ENCODE measurements around the gene ATP1A3.
"Not testable (repeated sequence)": the region's sequence is repeated elsewhere in the genome, so short reads cannot be mapped to it uniquely, and the experiment has no call there.

The ATP1A3 gene

GRCh38 chr19:42010245-42011126 lies 16.5 kb upstream of the ATP1A3 start:
- DNase-seq = no peak

- DNase-seq = no peak
Observed at GRCh38 chr19:42006569-42006968, 12.5 kb upstream of the ATP1A3 start.

- no peak for DNase-seq
Observed at GRCh38 chr19:42005504-42005903, 11.5 kb upstream of the ATP1A3 start.

- no peak for DNase-seq
Observed at GRCh38 chr19:42003506-42004294, 9.7 kb upstream of the ATP1A3 start.

GRCh38 chr19:41999878-42000208 lies 5.8 kb upstream of the ATP1A3 start:
- no peak for DNase-seq

- DNase-seq = no peak
Observed at GRCh38 chr19:41999071-41999877, 5.2 kb upstream of the ATP1A3 start.

- peak; percentile 65 for DNase-seq
Observed at GRCh38 chr19:41998246-41999020, 4.4 kb upstream of the ATP1A3 start.

GRCh38 chr19:41997851-41998229 lies 3.8 kb upstream of the ATP1A3 start:
- DNase-seq = no peak

GRCh38 chr19:41997121-41997850 lies 3.3 kb upstream of the ATP1A3 start:
- no peak for DNase-seq

GRCh38 chr19:41995959-41996797 lies 2.1 kb upstream of the ATP1A3 start:
- no peak for DNase-seq

GRCh38 chr19:41994994-41995958 lies 1.2 kb upstream of the ATP1A3 start:
- DNase-seq = no peak

GRCh38 chr19:41994521-41994971 lies 516 bp upstream of the ATP1A3 start:
- DNase-seq = no peak

- DNase-seq = not testable (repeated sequence)
Observed at GRCh38 chr19:41991925-41992569, 2.0 kb downstream of the ATP1A3 start.

- no peak for DNase-seq
Observed at GRCh38 chr19:41991025-41991424, 3.0 kb downstream of the ATP1A3 start.

GRCh38 chr19:41990615-41991014 lies 3.4 kb downstream of the ATP1A3 start:
- DNase-seq = no peak

GRCh38 chr19:41990028-41990427 lies 4.0 kb downstream of the ATP1A3 start:
- no peak for DNase-seq

- DNase-seq = no peak
Observed at GRCh38 chr19:41988947-41989346, 5.1 kb downstream of the ATP1A3 start.

GRCh38 chr19:41987141-41987860 lies 6.7 kb downstream of the ATP1A3 start:
- DNase-seq = no peak

All from NCI-H2107 (cell line).